Vagina (tissue), 2 donors: ENCODE results near the gene BCDIN3D.

ENCODE experiments used
- POLR2A ChIP-seq, 2 donors: fragments of 450-650 bp; IDR thresholded peaks; one replicate each; pipeline ENCODE4 v1.6.1; 2017; ENCODE audit warnings: antibody characterized with exemption in 2 of 2, mild to moderate bottlenecking in 2 of 2, moderate library complexity in 2 of 2
- POLR2AphosphoS5 ChIP-seq, 2 donors: sonication (generic); formaldehyde crosslinking; IDR thresholded peaks; one replicate each; pipeline ENCODE4 v1.9.0; 2017; ENCODE audit warnings: antibody characterized with exemption in 2 of 2, mild to moderate bottlenecking in 2 of 2, low read depth in 1 of 2; ENCODE audit not compliant: insufficient read depth in 1 of 2
- TF ChIP-seq, protein P1 (sequence below), 3 experiments: fragments of 450-650 bp in 2 of 3; fragments of 200-600 bp in 1 of 3; sonication (generic) in 1 of 3; IDR thresholded peaks; one replicate each; pipeline ENCODE4 v1.5.1; 2017 to 2019; ENCODE audit warnings: antibody characterized with exemption in 3 of 3, mild to moderate bottlenecking in 2 of 3, moderate library complexity in 2 of 3

DNA sequence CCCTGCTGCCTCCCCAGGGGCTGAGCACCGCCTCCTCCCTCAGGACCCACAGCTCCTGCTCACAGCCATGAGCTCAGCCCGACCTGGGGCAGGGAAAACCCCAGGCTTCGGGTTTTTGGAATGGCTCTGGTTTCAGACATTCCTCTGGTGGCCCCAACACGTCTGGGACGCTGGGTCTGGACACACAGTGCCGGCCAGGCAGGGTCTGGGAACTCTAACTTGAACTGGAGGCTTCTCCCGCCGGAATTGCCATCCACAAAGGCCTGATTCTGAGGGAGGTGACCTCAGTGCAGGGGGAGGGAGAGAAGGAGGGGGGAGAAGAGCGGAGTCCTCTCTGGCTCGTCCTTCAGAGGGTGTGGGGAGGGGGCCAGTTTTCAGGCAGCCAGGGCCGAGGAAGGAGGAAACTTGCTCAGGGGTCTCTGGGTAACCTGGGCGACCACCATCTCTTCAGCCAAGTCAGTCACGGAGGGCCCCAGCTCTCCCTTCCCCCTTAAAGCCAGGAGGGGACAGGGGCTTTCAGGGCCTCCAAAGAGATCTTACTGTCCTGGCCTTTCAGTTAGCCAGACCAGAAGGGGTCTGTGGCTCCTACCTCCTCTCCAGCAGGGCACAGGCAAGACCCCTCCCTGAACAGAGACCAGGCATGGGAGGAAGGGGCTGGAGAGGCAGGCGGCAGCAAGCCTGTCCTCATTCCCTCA lies 34.1 kb downstream of the BCDIN3D start:
- TF ChIP-seq, protein P1, sequence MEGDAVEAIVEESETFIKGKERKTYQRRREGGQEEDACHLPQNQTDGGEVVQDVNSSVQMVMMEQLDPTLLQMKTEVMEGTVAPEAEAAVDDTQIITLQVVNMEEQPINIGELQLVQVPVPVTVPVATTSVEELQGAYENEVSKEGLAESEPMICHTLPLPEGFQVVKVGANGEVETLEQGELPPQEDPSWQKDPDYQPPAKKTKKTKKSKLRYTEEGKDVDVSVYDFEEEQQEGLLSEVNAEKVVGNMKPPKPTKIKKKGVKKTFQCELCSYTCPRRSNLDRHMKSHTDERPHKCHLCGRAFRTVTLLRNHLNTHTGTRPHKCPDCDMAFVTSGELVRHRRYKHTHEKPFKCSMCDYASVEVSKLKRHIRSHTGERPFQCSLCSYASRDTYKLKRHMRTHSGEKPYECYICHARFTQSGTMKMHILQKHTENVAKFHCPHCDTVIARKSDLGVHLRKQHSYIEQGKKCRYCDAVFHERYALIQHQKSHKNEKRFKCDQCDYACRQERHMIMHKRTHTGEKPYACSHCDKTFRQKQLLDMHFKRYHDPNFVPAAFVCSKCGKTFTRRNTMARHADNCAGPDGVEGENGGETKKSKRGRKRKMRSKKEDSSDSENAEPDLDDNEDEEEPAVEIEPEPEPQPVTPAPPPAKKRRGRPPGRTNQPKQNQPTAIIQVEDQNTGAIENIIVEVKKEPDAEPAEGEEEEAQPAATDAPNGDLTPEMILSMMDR (IDR thresholded peaks at IDR 0.05), result no peak
- TF ChIP-seq POLR2AphosphoS5 (IDR thresholded peaks at IDR 0.05; ENCODE audit: insufficient read depth in 1 of 2, low read depth in 1 of 2), result no peak
- no peak for TF ChIP-seq POLR2A (IDR thresholded peaks at IDR 0.05)
